HL-60 (cell line): ENCODE data around the gene MAST2.

Experiments used
- DNase-seq, 2 experiments: peaks; one replicate each; pipeline ENCODE4 v3.0.0-alpha.2; 2010 to 2020; ENCODE audit warnings: low read depth in 1 of 2, low spot score in 1 of 2
- H3K27ac ChIP-seq: fragments of 250-450 bp; sonication (Bioruptor Pico); replicated peaks from 2 replicates; pipeline ENCODE4 v1.5.1; 2020; ENCODE audit warnings: mild to moderate bottlenecking, moderate library complexity
- H3K27me3 ChIP-seq: fragments of 250-450 bp; sonication (Bioruptor Pico); 2 replicates; pipeline ENCODE4 v1.5.1; 2021; ENCODE audit warnings: mild to moderate bottlenecking, moderate library complexity; ENCODE audit not compliant: insufficient read depth, poor library complexity, severe bottlenecking
- H3K4me3 ChIP-seq: replicated peaks from 2 replicates; pipeline ENCODE4 v1.5.1; 2011; ENCODE audit warnings: mild to moderate bottlenecking, control low read depth, low read length; ENCODE audit not compliant: insufficient read depth
- CTCF ChIP-seq: IDR thresholded peaks from one replicate; pipeline ENCODE4 v1.5.1; 2011; ENCODE audit warnings: low read length, control low read depth, inconsistent platforms; ENCODE audit not compliant: insufficient read depth
- GABPA ChIP-seq: IDR thresholded peaks from 2 replicates; pipeline ENCODE4 v1.6.1; 2012; ENCODE audit warnings: low read depth
- POLR2AphosphoS5 ChIP-seq: IDR thresholded peaks from 2 replicates; pipeline ENCODE4 v1.6.1; 2012; ENCODE audit warnings: low read depth
- REST ChIP-seq: IDR thresholded peaks from 2 replicates; pipeline ENCODE4 v1.6.1; 2012; ENCODE audit warnings: low read depth; ENCODE audit not compliant: insufficient replicate concordance
- SPI1 ChIP-seq: IDR thresholded peaks from 2 replicates; pipeline ENCODE4 v1.6.1; 2012; ENCODE audit warnings: low read depth, mild to moderate bottlenecking, borderline replicate concordance

Gene MAST2

GRCh38 chr1:46002551-46003150 is 199.2 kb downstream of the MAST2 start:
- Histone ChIP-seq H3K27me3 (no peaks in the 10 kb centered on the region), H3K27ac (no peak overlapping the region), H3K4me3 (no peak overlapping the region)
- no peak for TF ChIP-seq POLR2AphosphoS5
- TF ChIP-seq GABPA: no peak
- TF ChIP-seq REST: no peak
- TF ChIP-seq SPI1: no peak
- TF ChIP-seq CTCF: no peak
- DNase-seq: no peak

DNA sequence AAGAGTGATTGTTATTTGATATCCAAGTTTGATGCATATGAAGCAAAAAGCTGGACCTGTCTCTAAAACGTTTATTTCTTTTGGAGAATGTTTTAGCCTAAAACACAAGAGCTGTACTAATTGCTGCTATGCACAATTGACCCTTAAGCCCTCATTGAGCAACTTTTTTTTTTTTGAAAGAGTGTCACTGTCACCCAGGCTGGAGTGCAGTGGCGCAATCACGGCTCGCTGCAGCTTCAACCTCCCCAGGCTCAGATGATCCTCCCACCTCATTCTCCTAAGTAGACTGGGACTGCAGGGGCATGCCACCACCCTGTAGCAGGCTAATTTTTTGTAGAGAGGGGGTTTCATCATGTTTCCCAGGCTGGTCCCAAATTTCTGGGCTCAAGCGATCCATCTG is 199.9 kb downstream of the MAST2 start:
- no peaks in the 10 kb centered on the region for H3K27me3 ChIP-seq
- TF ChIP-seq POLR2AphosphoS5 (no peak), CTCF (no peak), GABPA (no peak), REST (no peak)
- no peak overlapping the region for H3K27ac ChIP-seq
- peak; percentile 42 to 79 for DNase-seq
- H3K4me3 ChIP-seq: no peak overlapping the region

DNA sequence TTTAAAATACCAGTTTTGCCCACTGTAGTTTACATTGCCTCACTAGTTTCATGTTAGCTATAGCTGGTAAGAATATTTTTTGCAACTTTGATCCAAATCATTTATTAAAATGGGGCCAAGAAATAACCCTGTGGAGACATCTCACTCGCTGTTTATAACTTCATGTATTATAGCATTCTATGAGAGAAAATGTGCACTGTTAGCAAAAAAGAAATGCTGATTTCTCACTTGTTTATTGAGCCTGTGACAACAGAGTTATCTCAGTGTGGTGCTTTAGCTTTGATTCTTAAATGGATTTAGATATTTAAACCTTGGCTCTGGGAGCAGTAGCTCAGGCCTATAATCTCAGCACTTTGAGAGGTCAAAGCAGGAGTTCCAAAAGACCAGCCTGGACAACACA is 201.1 kb downstream of the MAST2 start:
- TF ChIP-seq CTCF (no peak), GABPA (no peak), POLR2AphosphoS5 (no peak), SPI1 (no peak), REST (no peak)
- no peak for DNase-seq
- no peaks in the 10 kb centered on the region for H3K27me3 ChIP-seq
- H3K27ac ChIP-seq: no peak overlapping the region
- no peak overlapping the region for H3K4me3 ChIP-seq
